Activated CD8-positive, alpha-beta memory T cell treated with anti-CD3 and anti-CD28 coated beads for 1 hour (primary cell): ENCODE data around the gene GRK7.
"Not testable (repeated sequence)": the region's sequence is repeated elsewhere in the genome, so short reads cannot be mapped to it uniquely, and the experiment has no call there.

Source experiments
- DNase-seq, 2 donors: peaks; one replicate each; pipeline ENCODE4 v3.0.0-alpha.2; 2020; ENCODE audit warnings: low read depth in 1 of 2; ENCODE audit errors: extremely low read depth in 1 of 2

The GRK7 gene

GRCh38 chr3:141793476-141794260 is 30.5 kb downstream of the GRK7 start:
- no peak for DNase-seq

- no peak for DNase-seq
Observed at GRCh38 chr3:141795276-141795675, 32.1 kb downstream of the GRK7 start.

- no peak for DNase-seq
Observed at GRCh38 chr3:141795741-141796080, 32.5 kb downstream of the GRK7 start.

GRCh38 chr3:141796081-141796888 is 33.1 kb downstream of the GRK7 start:
- DNase-seq, result peak; percentile 35 to 52

GRCh38 chr3:141796889-141797781 is 33.9 kb downstream of the GRK7 start:
- DNase-seq, result peak in 1 of 2 donors; percentile 13

- DNase-seq, result no peak
Observed at GRCh38 chr3:141797819-141798447, 34.7 kb downstream of the GRK7 start.

- no peak for DNase-seq
Observed at GRCh38 chr3:141798448-141798845, 35.2 kb downstream of the GRK7 start.

- DNase-seq, result no peak
Observed at GRCh38 chr3:141802316-141803077, 39.3 kb downstream of the GRK7 start.

- DNase-seq, result not testable (repeated sequence)
Observed at GRCh38 chr3:141803538-141803937, 40.3 kb downstream of the GRK7 start.

- no peak for DNase-seq
Observed at GRCh38 chr3:141804447-141804777, 41.2 kb downstream of the GRK7 start.

- DNase-seq, result no peak
Observed at GRCh38 chr3:141804778-141805639, 41.8 kb downstream of the GRK7 start.

GRCh38 chr3:141807277-141808033 is 44.2 kb downstream of the GRK7 start:
- DNase-seq, result no peak

GRCh38 chr3:141808586-141808985 is 45.4 kb downstream of the GRK7 start:
- DNase-seq, result no peak

- DNase-seq, result no peak
Observed at GRCh38 chr3:141810161-141810560, 47.0 kb downstream of the GRK7 start.

GRCh38 chr3:141811348-141811747 is 48.1 kb downstream of the GRK7 start:
- no peak for DNase-seq

GRCh38 chr3:141812084-141812483 is 48.9 kb downstream of the GRK7 start:
- DNase-seq, result no peak

GRCh38 chr3:141812586-141812985 is 49.4 kb downstream of the GRK7 start:
- DNase-seq, result no peak
